Activated gamma-delta T cell treated with Interleukin-2 at 50 U/mL for 16 hours (primary cell): ENCODE data around the gene LRCOL1.

Experiments
- DNase-seq: peaks from one replicate; pipeline ENCODE4 v3.0.0-alpha.2; 2020

Gene LRCOL1

GRCh38 chr12:132562489-132563021 is 47.8 kb downstream of the LRCOL1 start:
- no peak for DNase-seq

- DNase-seq, result no peak
Observed at GRCh38 chr12:132561427-132562156, 48.8 kb downstream of the LRCOL1 start.

- peak; percentile 63 for DNase-seq
Observed at GRCh38 chr12:132560614-132561426, 49.6 kb downstream of the LRCOL1 start.

GRCh38 chr12:132560364-132560613 is 50.1 kb downstream of the LRCOL1 start:
- no peak for DNase-seq

GRCh38 chr12:132559652-132560363 is 50.6 kb downstream of the LRCOL1 start:
- no peak for DNase-seq

- no peak for DNase-seq
Observed at GRCh38 chr12:132558861-132559623, 51.3 kb downstream of the LRCOL1 start.

GRCh38 chr12:132558042-132558856 is 52.1 kb downstream of the LRCOL1 start:
- DNase-seq, result no peak

- no peak for DNase-seq
Observed at GRCh38 chr12:132557291-132558015, 52.9 kb downstream of the LRCOL1 start.

GRCh38 chr12:132556801-132557200 is 53.6 kb downstream of the LRCOL1 start:
- DNase-seq, result no peak

- DNase-seq, result no peak
Observed at GRCh38 chr12:132556216-132556615, 54.2 kb downstream of the LRCOL1 start.

- no peak for DNase-seq
Observed at GRCh38 chr12:132555686-132556085, 54.7 kb downstream of the LRCOL1 start.

- no peak for DNase-seq
Observed at GRCh38 chr12:132554845-132555630, 55.3 kb downstream of the LRCOL1 start.
